ENCODE results near the gene COL21A1.

DNA sequence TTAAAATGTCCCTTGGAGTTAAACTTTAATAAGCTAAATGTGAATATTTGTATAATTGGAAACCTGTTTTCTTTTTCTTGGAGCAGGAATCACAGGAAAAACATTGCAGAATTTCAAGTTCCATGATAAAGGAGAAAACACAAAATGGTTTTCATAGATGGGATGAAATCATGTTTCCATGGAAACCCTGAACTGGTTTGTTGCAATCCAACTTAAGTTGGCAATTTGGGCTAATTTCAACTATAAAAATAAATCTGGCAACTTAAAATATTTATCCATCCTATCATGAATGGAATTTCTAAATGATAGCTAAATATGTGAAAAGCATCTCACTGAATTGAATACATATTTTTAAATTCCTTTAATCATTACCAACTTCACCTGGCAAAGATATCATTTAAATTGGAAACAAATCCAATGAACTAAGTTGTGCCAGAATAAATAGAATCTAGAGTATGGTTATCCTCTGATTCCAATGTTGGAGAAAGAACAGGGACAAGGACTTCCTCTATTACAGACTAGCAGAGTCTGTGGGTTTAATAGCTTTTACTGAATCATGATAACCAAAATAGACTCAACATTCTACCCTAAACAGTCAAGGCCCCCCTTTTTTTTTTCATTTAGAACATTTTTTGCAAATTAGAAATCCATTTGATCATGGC lies 33.2 kb downstream of the COL21A1 start:
- TF ChIP-seq, protein P1, sequence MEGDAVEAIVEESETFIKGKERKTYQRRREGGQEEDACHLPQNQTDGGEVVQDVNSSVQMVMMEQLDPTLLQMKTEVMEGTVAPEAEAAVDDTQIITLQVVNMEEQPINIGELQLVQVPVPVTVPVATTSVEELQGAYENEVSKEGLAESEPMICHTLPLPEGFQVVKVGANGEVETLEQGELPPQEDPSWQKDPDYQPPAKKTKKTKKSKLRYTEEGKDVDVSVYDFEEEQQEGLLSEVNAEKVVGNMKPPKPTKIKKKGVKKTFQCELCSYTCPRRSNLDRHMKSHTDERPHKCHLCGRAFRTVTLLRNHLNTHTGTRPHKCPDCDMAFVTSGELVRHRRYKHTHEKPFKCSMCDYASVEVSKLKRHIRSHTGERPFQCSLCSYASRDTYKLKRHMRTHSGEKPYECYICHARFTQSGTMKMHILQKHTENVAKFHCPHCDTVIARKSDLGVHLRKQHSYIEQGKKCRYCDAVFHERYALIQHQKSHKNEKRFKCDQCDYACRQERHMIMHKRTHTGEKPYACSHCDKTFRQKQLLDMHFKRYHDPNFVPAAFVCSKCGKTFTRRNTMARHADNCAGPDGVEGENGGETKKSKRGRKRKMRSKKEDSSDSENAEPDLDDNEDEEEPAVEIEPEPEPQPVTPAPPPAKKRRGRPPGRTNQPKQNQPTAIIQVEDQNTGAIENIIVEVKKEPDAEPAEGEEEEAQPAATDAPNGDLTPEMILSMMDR (conservative IDR thresholded peaks at IDR 0.05; ENCODE audit: low read length): no peak
- no peak for TF ChIP-seq EZH2phosphoT487 (IDR thresholded peaks at IDR 0.05; ENCODE audit: borderline replicate concordance, low read depth, low read length)
